SK-N-SH treated with all-trans-retinoic acid at 6 μM for 48 hours (cell line): ENCODE data around the gene EPHA4.

Experiments
- ATAC-seq: fragments of 200-7000 bp; cut with Tn5 transposase; 3 replicates; pipeline ENCODE4 v1.9.1; 2020; ENCODE audit warnings: mild to moderate bottlenecking, moderate library complexity
- ARNTL ChIP-seq: fragments of 450-650 bp; formaldehyde crosslinking; IDR thresholded peaks from 2 replicates; pipeline ENCODE4 v1.5.0; 2020; ENCODE audit warnings: low read depth, mild to moderate bottlenecking, moderate library complexity, borderline replicate concordance
- CSDC2 ChIP-seq: fragments of 250-450 bp; sonication (Bioruptor Pico); IDR thresholded peaks from 2 replicates; pipeline ENCODE4 v1.5.0; 2020; ENCODE audit warnings: mild to moderate bottlenecking, moderate library complexity
- ESRRG ChIP-seq: fragments of 250-450 bp; sonication (Bioruptor Pico); IDR thresholded peaks from 2 replicates; pipeline ENCODE4 v1.6.1; 2021; ENCODE audit warnings: mild to moderate bottlenecking
- ISL1 ChIP-seq: fragments of 250-450 bp; sonication (Bioruptor Pico); IDR thresholded peaks from 2 replicates; pipeline ENCODE4 v2.1.2; 2022; ENCODE audit warnings: mild to moderate bottlenecking, moderate library complexity
- PPARA ChIP-seq: fragments of 250-450 bp; sonication (Bioruptor Pico); IDR thresholded peaks from 2 replicates; pipeline ENCODE4 v1.5.0; 2020; ENCODE audit warnings: mild to moderate bottlenecking, borderline replicate concordance
- SNAI2 ChIP-seq: fragments of 250-450 bp; sonication (Bioruptor Pico); IDR thresholded peaks from 2 replicates; pipeline ENCODE4 v1.5.0; 2020; ENCODE audit warnings: mild to moderate bottlenecking, moderate library complexity
- TCF4 ChIP-seq: fragments of 250-450 bp; sonication (Bioruptor Pico); IDR thresholded peaks from 2 replicates; pipeline ENCODE4 v1.8.0; 2021; ENCODE audit warnings: mild to moderate bottlenecking, moderate library complexity, borderline replicate concordance
- TOX ChIP-seq: fragments of 250-450 bp; sonication (Bioruptor Pico); IDR thresholded peaks from 2 replicates; pipeline ENCODE4 v1.8.0; 2021; ENCODE audit warnings: mild to moderate bottlenecking, moderate library complexity, borderline replicate concordance
- ZFP3 ChIP-seq: fragments of 250-450 bp; sonication (Bioruptor Pico); IDR thresholded peaks from 2 replicates; pipeline ENCODE4 v1.5.0; 2020; ENCODE audit warnings: mild to moderate bottlenecking, moderate library complexity
- ZNF565 ChIP-seq: fragments of 450-650 bp; formaldehyde crosslinking; conservative IDR thresholded peaks from 2 replicates; pipeline ENCODE4 v1.5.0; 2020; ENCODE audit warnings: low read depth, mild to moderate bottlenecking, moderate library complexity
- ZNF70 ChIP-seq: fragments of 450-650 bp; formaldehyde crosslinking; IDR thresholded peaks from 2 replicates; pipeline ENCODE4 v1.5.0; 2020; ENCODE audit warnings: mild to moderate bottlenecking, moderate library complexity
- ZNF8 ChIP-seq: fragments of 450-650 bp; formaldehyde crosslinking; IDR thresholded peaks from 2 replicates; pipeline ENCODE4 v1.5.0; 2020; ENCODE audit warnings: mild to moderate bottlenecking, moderate library complexity
- TF ChIP-seq, protein P1 (sequence below): fragments of 250-450 bp; sonication (Bioruptor Pico); IDR thresholded peaks from 2 replicates; pipeline ENCODE4 v1.5.1; 2021; ENCODE audit warnings: mild to moderate bottlenecking, moderate library complexity
- TF ChIP-seq, protein P2 (sequence below): fragments of 250-450 bp; sonication (Bioruptor Pico); IDR thresholded peaks from 2 replicates; pipeline ENCODE4 v1.5.0; 2020; ENCODE audit warnings: mild to moderate bottlenecking, moderate library complexity
- TF ChIP-seq, protein P3 (sequence below): fragments of 250-450 bp; sonication (Bioruptor Pico); IDR thresholded peaks from 2 replicates; pipeline ENCODE4 v1.8.0; 2020; ENCODE audit warnings: mild to moderate bottlenecking, moderate library complexity, borderline replicate concordance
- TF ChIP-seq, protein P4 (sequence below): fragments of 250-450 bp; sonication (Bioruptor Pico); IDR thresholded peaks from 2 replicates; pipeline ENCODE4 v1.5.1; 2020; ENCODE audit warnings: low read depth, mild to moderate bottlenecking, moderate library complexity
- TF ChIP-seq, protein P5 (sequence below): fragments of 250-450 bp; sonication (Bioruptor Pico); IDR thresholded peaks from 2 replicates; pipeline ENCODE4 v1.8.0; 2021; ENCODE audit warnings: low read depth, mild to moderate bottlenecking, moderate library complexity, borderline replicate concordance

The EPHA4 gene

DNA sequence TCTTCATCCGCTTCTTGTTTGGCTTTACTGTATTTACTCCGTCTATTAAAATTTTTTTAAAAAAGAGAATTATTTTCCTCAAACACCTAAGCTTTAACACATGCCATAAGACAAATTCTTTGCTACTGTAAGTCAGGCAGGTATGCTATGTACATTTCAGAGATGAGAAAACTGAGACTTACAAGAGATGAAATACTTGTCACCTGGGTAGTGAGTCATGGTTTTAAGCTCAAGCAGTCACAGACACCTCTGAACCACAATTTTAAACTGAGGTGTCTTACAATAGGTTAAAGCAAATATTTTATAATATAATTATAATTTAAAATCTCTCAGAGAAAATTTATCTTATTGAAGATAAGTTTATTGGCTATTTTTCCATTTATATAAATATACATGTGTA lies 126.0 kb downstream of the EPHA4 start:
- no peak for ATAC-seq
- TF ChIP-seq CSDC2: no peak

DNA sequence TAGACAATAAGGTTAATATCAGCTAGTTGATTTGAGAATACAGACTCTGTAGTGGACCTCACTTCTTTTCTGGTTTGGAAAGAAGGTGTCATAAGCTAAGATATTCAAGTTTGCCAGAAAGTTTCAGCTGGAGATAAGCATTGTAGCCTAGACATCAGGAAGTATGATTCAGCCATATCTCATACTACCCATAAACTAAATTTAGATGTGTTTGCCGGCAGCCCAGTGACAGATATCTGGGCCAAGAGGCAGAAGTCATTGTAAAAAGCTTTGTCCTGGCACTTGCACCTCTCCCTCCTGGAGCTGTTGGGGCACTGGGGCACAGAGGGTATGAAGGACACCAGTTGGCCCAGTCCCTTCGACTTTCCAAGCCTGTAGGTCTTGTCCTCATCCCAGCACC lies 128.0 kb downstream of the EPHA4 start:
- ATAC-seq: peak; percentile 45; the same call in 2 of the 3 replicates
- TF ChIP-seq, protein P1, sequence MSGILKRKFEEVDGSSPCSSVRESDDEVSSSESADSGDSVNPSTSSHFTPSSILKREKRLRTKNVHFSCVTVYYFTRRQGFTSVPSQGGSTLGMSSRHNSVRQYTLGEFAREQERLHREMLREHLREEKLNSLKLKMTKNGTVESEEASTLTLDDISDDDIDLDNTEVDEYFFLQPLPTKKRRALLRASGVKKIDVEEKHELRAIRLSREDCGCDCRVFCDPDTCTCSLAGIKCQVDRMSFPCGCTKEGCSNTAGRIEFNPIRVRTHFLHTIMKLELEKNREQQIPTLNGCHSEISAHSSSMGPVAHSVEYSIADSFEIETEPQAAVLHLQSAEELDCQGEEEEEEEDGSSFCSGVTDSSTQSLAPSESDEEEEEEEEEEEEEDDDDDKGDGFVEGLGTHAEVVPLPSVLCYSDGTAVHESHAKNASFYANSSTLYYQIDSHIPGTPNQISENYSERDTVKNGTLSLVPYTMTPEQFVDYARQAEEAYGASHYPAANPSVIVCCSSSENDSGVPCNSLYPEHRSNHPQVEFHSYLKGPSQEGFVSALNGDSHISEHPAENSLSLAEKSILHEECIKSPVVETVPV (CRISPR knock-in tag): no peak
- TF ChIP-seq, all 23 proteins: peak for 0

DNA sequence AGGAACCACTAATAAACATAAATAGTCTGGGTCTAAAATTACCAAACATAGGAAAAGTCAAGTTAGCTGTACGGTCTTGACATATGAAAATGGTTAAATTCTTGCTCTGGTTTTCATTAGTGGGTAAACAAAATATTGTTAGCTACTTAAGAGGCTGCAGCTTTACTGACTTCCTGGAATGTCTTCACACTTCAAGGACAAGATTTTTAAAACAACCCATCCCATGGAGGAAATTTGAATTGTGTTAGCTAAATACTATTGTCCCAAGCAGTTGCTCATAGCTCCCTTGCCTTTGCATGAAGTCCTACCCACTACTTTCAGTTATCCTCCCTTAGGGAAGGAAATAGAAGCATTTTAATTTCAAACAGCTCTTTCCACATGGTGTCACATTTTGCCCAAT lies 128.5 kb downstream of the EPHA4 start:
- peak; percentile 24; the same call in 1 of the 3 replicates for ATAC-seq
- TF ChIP-seq, protein P2, sequence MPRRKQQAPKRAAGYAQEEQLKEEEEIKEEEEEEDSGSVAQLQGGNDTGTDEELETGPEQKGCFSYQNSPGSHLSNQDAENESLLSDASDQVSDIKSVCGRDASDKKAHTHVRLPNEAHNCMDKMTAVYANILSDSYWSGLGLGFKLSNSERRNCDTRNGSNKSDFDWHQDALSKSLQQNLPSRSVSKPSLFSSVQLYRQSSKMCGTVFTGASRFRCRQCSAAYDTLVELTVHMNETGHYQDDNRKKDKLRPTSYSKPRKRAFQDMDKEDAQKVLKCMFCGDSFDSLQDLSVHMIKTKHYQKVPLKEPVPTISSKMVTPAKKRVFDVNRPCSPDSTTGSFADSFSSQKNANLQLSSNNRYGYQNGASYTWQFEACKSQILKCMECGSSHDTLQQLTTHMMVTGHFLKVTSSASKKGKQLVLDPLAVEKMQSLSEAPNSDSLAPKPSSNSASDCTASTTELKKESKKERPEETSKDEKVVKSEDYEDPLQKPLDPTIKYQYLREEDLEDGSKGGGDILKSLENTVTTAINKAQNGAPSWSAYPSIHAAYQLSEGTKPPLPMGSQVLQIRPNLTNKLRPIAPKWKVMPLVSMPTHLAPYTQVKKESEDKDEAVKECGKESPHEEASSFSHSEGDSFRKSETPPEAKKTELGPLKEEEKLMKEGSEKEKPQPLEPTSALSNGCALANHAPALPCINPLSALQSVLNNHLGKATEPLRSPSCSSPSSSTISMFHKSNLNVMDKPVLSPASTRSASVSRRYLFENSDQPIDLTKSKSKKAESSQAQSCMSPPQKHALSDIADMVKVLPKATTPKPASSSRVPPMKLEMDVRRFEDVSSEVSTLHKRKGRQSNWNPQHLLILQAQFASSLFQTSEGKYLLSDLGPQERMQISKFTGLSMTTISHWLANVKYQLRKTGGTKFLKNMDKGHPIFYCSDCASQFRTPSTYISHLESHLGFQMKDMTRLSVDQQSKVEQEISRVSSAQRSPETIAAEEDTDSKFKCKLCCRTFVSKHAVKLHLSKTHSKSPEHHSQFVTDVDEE (CRISPR knock-in tag): no peak
- TF ChIP-seq SNAI2 (CRISPR knock-in tag) (no peak), ZNF565 (CRISPR knock-in tag) (no peak), ZFP3 (no peak)
- TF ChIP-seq, protein P3, sequence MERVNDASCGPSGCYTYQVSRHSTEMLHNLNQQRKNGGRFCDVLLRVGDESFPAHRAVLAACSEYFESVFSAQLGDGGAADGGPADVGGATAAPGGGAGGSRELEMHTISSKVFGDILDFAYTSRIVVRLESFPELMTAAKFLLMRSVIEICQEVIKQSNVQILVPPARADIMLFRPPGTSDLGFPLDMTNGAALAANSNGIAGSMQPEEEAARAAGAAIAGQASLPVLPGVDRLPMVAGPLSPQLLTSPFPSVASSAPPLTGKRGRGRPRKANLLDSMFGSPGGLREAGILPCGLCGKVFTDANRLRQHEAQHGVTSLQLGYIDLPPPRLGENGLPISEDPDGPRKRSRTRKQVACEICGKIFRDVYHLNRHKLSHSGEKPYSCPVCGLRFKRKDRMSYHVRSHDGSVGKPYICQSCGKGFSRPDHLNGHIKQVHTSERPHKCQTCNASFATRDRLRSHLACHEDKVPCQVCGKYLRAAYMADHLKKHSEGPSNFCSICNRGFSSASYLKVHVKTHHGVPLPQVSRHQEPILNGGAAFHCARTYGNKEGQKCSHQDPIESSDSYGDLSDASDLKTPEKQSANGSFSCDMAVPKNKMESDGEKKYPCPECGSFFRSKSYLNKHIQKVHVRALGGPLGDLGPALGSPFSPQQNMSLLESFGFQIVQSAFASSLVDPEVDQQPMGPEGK (CRISPR knock-in tag): no peak

DNA sequence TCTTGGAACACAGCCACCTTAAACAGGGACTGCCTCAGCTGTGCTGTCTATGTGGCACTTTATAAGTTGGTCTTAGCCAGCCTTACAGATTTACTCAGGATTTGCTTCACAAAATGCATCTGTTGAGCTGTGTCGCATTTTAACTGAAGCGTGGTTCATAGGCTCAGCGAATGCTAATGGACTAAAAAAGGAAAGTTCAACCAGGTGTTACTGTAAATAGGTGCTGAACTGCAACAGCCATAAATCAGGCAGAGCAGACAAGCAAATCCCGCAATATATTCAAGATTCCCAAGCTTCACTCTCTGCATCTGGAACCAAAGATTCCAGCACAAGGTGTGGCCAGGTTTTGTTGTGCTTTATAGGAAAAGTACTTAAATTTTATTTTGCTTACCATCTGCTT lies 130.0 kb downstream of the EPHA4 start:
- ATAC-seq: no peak
- TF ChIP-seq ESRRG (CRISPR knock-in tag): no peak
- TF ChIP-seq, protein P1 (CRISPR knock-in tag): no peak

DNA sequence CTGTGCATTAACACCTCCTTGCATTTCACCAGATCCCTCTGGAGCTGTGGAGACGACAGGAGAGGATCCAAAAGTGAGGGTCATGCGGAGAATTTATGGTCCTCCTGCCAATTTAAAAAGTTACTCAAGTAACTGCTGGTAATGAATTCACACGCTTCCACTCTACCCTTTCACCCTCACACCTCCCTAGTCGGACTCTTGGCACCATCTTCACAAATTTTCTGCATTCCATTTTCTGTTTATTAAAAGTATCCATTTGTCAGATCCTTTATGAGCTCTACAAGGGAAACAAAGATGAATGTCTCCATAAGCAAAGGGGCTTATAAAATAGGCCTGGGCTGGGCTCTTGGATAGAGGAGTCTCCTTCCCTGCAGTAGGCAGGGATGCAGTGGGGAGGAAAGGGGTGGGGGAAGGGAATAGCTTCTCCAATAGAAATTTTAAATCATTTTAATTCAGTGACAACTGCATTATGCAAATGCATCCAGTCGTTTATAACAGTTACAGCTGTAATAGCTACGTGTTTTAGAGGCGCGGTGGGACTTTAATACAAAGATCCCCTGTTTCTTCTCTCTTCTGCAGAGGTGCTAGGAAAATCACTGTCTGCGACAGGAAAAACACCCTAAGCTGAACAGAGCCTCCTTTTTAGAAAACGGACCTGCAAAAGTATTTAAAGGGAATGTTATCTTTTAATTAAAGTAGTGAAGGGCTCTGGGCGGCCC lies 132.2 kb downstream of the EPHA4 start:
- no peak for ATAC-seq
- TF ChIP-seq TCF4 (no peak), ZFP3 (no peak), ISL1 (CRISPR knock-in tag) (no peak), ARNTL (CRISPR knock-in tag) (no peak), CSDC2 (no peak), ZNF8 (no peak), PPARA (CRISPR knock-in tag) (no peak), ZNF70 (CRISPR knock-in tag) (no peak), TOX (no peak), ESRRG (CRISPR knock-in tag) (no peak)
- TF ChIP-seq, protein P4, sequence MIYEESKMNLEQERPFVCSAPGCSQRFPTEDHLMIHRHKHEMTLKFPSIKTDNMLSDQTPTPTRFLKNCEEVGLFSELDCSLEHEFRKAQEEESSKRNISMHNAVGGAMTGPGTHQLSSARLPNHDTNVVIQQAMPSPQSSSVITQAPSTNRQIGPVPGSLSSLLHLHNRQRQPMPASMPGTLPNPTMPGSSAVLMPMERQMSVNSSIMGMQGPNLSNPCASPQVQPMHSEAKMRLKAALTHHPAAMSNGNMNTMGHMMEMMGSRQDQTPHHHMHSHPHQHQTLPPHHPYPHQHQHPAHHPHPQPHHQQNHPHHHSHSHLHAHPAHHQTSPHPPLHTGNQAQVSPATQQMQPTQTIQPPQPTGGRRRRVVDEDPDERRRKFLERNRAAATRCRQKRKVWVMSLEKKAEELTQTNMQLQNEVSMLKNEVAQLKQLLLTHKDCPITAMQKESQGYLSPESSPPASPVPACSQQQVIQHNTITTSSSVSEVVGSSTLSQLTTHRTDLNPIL (CRISPR knock-in tag): no peak
- TF ChIP-seq, protein P3 (CRISPR knock-in tag): no peak
- TF ChIP-seq, protein P5, sequence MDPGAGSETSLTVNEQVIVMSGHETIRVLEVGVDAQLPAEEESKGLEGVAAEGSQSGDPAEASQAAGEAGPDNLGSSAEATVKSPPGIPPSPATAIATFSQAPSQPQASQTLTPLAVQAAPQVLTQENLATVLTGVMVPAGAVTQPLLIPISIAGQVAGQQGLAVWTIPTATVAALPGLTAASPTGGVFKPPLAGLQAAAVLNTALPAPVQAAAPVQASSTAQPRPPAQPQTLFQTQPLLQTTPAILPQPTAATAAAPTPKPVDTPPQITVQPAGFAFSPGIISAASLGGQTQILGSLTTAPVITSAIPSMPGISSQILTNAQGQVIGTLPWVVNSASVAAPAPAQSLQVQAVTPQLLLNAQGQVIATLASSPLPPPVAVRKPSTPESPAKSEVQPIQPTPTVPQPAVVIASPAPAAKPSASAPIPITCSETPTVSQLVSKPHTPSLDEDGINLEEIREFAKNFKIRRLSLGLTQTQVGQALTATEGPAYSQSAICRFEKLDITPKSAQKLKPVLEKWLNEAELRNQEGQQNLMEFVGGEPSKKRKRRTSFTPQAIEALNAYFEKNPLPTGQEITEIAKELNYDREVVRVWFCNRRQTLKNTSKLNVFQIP (CRISPR knock-in tag): no peak
- TF ChIP-seq, protein P2 (CRISPR knock-in tag): no peak
